GM20000 (cell line): ENCODE results near the gene ZNF692.
A peak's percentile ranks its signal among the peaks of the same experiment; 100 is the strongest.
"Not testable (repeated sequence)": the region's sequence is repeated elsewhere in the genome, so short reads cannot be mapped to it uniquely, and the experiment has no call there.

Experiments used
- DNase-seq: peaks from one replicate; pipeline ENCODE4 v3.0.0; 2012; ENCODE audit warnings: low spot score
- CTCF ChIP-seq: IDR thresholded peaks from 2 replicates; pipeline ENCODE4 v1.5.1; 2012; ENCODE audit warnings: mild to moderate bottlenecking, control low read depth; ENCODE audit errors: extremely low read depth, missing control alignments

The ZNF692 gene

GRCh38 chr1:248838357-248839167, 20.3 kb downstream of the ZNF692 start:
- TF ChIP-seq CTCF, result no peak
- peak; percentile 89 for DNase-seq

- peak; percentile 97 for DNase-seq
- no peak for TF ChIP-seq CTCF
Observed at GRCh38 chr1:248837781-248838356, 21.0 kb downstream of the ZNF692 start, which contains the start of gene ZNF672. ZNF672 (plus strand) TSS chr1:248838224; CDS start chr1:248847275, 9,051 bp downstream.

- TF ChIP-seq CTCF, result no peak
- DNase-seq, result no peak
Observed at GRCh38 chr1:248837045-248837780, 21.7 kb downstream of the ZNF692 start.

- no peak for DNase-seq
- no peak for TF ChIP-seq CTCF
Observed at GRCh38 chr1:248834343-248834940, 24.4 kb downstream of the ZNF692 start.

- TF ChIP-seq CTCF, result no peak
- no peak for DNase-seq
Observed at GRCh38 chr1:248831842-248832241, 27.0 kb downstream of the ZNF692 start.

GRCh38 chr1:248830718-248831017, 28.2 kb downstream of the ZNF692 start:
- not testable (repeated sequence) for DNase-seq

- DNase-seq, result no peak
- TF ChIP-seq CTCF, result no peak
Observed at GRCh38 chr1:248828845-248829244, 30.0 kb downstream of the ZNF692 start.
